ENCODE data around the gene TMIGD1.
A peak's percentile ranks its signal among the peaks of the same experiment; 100 is the strongest.

The TMIGD1 gene

GRCh38 chr17:30323895-30324319 lies 9.9 kb downstream of the TMIGD1 start:
- DNase-seq, result no peak

- no peak for DNase-seq
Observed at GRCh38 chr17:30323262-30323894, 10.5 kb downstream of the TMIGD1 start.

- no peak for DNase-seq
Observed at GRCh38 chr17:30321314-30321713, 12.5 kb downstream of the TMIGD1 start.

- DNase-seq, result no peak
Observed at GRCh38 chr17:30318155-30318554, 15.7 kb downstream of the TMIGD1 start.

- no peak for DNase-seq
Observed at GRCh38 chr17:30316736-30317135, 17.1 kb downstream of the TMIGD1 start.

GRCh38 chr17:30315106-30315505 lies 18.8 kb downstream of the TMIGD1 start:
- no peak for DNase-seq

- no peak for DNase-seq
Observed at GRCh38 chr17:30314474-30314873, 19.4 kb downstream of the TMIGD1 start.

GRCh38 chr17:30312226-30312625 lies 21.6 kb downstream of the TMIGD1 start:
- DNase-seq, result no peak

GRCh38 chr17:30310562-30310961 lies 23.3 kb downstream of the TMIGD1 start:
- no peak for DNase-seq

GRCh38 chr17:30309591-30309990 lies 24.3 kb downstream of the TMIGD1 start:
- no peak for DNase-seq

- no peak for DNase-seq
Observed at GRCh38 chr17:30308406-30308805, 25.5 kb downstream of the TMIGD1 start.

GRCh38 chr17:30304778-30305177 lies 29.1 kb downstream of the TMIGD1 start:
- no peak for DNase-seq

- no peak for DNase-seq
Observed at GRCh38 chr17:30302241-30302640, 31.6 kb downstream of the TMIGD1 start.

- no peak for DNase-seq
Observed at GRCh38 chr17:30300818-30301217, 33.0 kb downstream of the TMIGD1 start.

GRCh38 chr17:30299000-30299399 lies 34.9 kb downstream of the TMIGD1 start:
- DNase-seq, result no peak

GRCh38 chr17:30297715-30298114 lies 36.1 kb downstream of the TMIGD1 start:
- no peak for DNase-seq

GRCh38 chr17:30296499-30297080 lies 37.3 kb downstream of the TMIGD1 start:
- DNase-seq, result no peak

- DNase-seq, result no peak
Observed at GRCh38 chr17:30292286-30292858, 41.5 kb downstream of the TMIGD1 start.

GRCh38 chr17:30291543-30292285 lies 42.1 kb downstream of the TMIGD1 start, which contains the start of gene BLMH:
Gene BLMH (minus strand): TSS chr17:30291944. CDS start chr17:30291819, 125 bp downstream.
- peak; percentile 71 for DNase-seq

- DNase-seq, result peak; percentile 14
Observed at GRCh38 chr17:30290696-30291542, 42.9 kb downstream of the TMIGD1 start.

GRCh38 chr17:30290077-30290476 lies 43.8 kb downstream of the TMIGD1 start:
- DNase-seq, result no peak

GRCh38 chr17:30279156-30279555 lies 54.7 kb downstream of the TMIGD1 start:
- DNase-seq, result no peak

GRCh38 chr17:30278032-30278431 lies 55.8 kb downstream of the TMIGD1 start:
- DNase-seq, result no peak
